ENCODE results near the gene RAB1B. TPM values are rescaled to one million over a fixed set of nuclear protein-coding genes. Genes with fewer than 3 reads are reported as not detected.
"Not testable (repeated sequence)": the region's sequence is repeated elsewhere in the genome, so short reads cannot be mapped to it uniquely, and the experiment has no call there.

Gene RAB1B
- total RNA-seq, 2 donors from 2014 or later: 139 to 146 TPM

DNA sequence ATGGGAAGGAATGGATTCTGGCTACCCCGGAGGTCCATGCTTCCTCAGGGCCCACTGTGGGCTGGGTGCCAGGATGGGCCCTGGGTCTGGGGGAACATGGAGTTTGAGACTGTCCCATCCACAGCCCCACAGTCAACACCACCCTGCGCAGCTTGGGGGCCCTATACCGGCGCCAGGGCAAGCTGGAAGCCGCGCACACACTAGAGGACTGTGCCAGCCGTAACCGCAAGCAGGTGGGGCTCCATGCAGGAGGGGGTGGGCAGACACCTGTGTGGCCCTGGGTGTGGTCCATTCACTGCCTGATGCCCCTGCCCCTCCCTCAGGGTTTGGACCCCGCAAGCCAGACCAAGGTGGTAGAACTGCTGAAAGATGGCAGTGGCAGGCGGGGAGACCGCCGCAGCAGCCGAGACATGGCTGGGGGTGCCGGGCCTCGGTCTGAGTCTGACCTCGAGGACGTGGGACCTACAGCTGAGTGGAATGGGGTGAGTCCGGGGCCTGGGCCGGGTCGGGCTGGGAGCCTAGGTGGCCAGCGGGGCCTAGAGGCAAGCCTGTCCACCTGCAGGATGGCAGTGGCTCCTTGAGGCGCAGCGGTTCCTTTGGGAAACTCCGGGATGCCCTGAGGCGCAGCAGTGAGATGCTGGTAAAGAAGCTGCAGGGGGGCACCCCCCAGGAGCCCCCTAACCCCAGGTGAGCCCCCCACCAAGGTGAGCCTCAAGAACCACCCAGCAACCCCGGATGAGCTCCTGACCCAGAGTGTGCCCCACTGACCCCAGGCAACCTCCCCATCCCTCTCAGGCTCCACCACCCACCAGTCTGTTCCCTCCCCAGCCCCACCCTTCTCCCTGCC, 2.7 kb upstream of the RAB1B start:
- Mint-ChIP-seq H3K27me3 (no peaks in the 10 kb centered on the region), H3K4me1 (ENCODE audit: low read depth in 2 of 2) (peaks cover 28 to 31% of the 10 kb centered on the region in 2 donors), H3K9me3 (no peaks in the 10 kb centered on the region), H3K27ac (no peak overlapping the region), H3K36me3 (peaks cover 6% of the 10 kb centered on the region), H3K4me3 (no peak overlapping the region)
- no peak for DNase-seq (ENCODE audit: low spot score)
- ATAC-seq: no peak

DNA sequence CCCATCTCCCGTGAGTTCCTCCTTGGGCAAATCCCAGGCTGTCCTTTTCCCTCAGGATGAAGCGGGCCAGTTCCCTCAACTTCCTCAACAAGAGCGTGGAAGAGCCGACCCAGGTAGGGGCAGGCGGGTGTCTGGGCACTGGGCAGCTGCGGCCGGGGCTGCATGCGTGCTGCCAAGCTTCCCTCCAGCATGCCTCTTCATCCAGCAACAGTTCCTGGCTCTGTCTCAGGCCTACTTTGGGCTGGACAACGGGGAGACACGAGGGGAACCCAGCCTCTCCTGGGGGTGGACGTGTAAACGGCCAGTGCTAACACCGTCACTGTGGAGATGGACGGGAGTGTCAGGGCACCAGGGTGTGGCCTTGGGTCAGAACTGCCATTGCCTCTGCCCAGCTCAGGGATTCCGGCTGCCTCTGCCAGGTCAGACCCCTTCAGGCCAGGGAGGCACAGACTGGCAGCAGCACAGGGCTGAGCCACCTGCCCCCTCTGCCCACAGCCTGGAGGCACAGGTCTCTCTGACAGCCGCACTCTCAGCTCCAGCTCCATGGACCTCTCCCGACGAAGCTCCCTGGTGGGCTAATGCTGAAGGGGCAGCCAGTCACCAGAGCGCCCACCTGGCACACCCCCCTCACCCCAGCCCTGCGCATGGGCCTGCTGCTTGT, 1.9 kb upstream of the RAB1B start:
- H3K27ac Mint-ChIP-seq: peak overlapping the region in 1 of 2 donors; percentile 99

DNA sequence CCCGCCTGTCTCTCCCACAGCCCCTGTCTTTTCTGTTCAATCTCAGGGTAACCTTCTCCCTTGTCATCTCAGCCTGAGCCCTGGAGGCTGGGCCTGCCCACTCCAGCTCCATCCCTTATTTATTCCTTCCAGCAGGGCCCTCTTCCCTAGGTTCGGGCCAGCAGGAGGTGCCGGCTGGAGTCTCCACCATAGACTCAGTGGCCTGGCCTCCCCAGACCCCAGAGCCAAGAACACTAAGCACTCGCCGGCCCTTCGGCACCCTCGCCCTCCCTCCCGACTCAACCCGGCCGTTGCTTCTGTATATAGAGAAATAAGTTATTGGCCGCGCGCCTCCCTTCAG, 1.4 kb upstream of the RAB1B start:
- H3K27me3 Mint-ChIP-seq: no peaks in the 10 kb centered on the region
- DNase-seq (ENCODE audit: low spot score): no peak
- no peak for ATAC-seq
- peaks cover 6% of the 10 kb centered on the region for H3K36me3 Mint-ChIP-seq
- no peaks in the 10 kb centered on the region for H3K9me3 Mint-ChIP-seq
- H3K4me1 Mint-ChIP-seq (ENCODE audit: low read depth in 2 of 2): peaks cover 34 to 35% of the 10 kb centered on the region in 2 donors
- peak overlapping the region; percentile 94 to 99 for H3K27ac Mint-ChIP-seq
- H3K4me3 Mint-ChIP-seq: peak overlapping the region; percentile 97

More for the DNA sequence above, 1.9 kb upstream of the RAB1B start:
- H3K27me3 Mint-ChIP-seq: no peaks in the 10 kb centered on the region
- H3K4me1 Mint-ChIP-seq (ENCODE audit: low read depth in 2 of 2): peaks cover 30 to 34% of the 10 kb centered on the region in 2 donors
- no peak for DNase-seq (ENCODE audit: low spot score)
- ATAC-seq: no peak
- H3K9me3 Mint-ChIP-seq: no peaks in the 10 kb centered on the region
- no peak overlapping the region for H3K4me3 Mint-ChIP-seq
- peaks cover 6% of the 10 kb centered on the region for H3K36me3 Mint-ChIP-seq

DNA sequence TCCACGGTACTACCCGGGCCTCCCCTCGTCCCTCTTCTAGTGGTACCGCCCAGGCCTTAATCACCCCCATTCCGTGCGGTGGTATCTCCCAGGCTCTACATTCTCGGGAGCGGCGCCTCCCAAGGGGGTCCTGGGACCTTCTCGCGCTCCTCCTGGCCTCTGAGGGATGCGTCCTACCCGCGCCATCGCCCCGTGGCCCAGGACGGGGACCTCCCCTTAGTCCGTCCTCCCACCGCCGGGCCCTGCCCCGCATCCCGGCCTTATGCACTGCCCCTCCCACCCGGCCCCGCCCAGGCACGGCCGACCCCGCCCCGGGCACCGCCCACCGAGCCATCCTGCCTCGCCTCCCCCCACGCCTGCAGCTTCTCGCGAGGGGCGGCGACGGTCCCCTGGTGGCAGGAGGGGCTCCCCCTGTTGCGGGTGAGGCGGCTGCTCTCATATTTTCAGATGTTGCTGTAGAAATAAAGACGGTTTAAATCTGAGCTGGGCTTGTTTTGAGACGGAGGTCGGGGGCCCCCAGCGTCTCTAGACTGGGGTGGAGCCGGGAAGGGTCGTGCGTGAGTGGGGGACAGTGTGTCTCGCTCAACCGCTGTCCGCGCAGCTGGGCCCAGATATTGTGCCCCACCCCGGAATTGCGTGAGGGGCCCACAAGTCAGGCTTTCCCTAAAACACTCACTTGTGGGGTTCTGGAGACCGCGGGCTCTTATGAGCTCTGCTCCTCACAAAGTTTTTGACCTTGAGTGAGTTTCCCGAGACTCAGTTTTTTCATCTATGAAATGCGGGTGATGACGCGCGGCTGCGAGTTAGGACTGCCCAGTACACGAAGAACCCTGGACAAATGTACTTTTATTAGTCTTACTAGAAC, 828 bp upstream of the RAB1B start:
- DNase-seq (ENCODE audit: low spot score) (peak; percentile 89), ATAC-seq (peak; percentile 78 to 84)
- Mint-ChIP-seq H3K27ac (peak overlapping the region; percentile 94 to 99), H3K4me3 (peak overlapping the region; percentile 97), H3K4me1 (ENCODE audit: low read depth in 2 of 2) (peaks cover 39 to 41% of the 10 kb centered on the region in 2 donors), H3K27me3 (no peaks in the 10 kb centered on the region), H3K36me3 (peaks cover 10% of the 10 kb centered on the region), H3K9me3 (no peaks in the 10 kb centered on the region)

DNA sequence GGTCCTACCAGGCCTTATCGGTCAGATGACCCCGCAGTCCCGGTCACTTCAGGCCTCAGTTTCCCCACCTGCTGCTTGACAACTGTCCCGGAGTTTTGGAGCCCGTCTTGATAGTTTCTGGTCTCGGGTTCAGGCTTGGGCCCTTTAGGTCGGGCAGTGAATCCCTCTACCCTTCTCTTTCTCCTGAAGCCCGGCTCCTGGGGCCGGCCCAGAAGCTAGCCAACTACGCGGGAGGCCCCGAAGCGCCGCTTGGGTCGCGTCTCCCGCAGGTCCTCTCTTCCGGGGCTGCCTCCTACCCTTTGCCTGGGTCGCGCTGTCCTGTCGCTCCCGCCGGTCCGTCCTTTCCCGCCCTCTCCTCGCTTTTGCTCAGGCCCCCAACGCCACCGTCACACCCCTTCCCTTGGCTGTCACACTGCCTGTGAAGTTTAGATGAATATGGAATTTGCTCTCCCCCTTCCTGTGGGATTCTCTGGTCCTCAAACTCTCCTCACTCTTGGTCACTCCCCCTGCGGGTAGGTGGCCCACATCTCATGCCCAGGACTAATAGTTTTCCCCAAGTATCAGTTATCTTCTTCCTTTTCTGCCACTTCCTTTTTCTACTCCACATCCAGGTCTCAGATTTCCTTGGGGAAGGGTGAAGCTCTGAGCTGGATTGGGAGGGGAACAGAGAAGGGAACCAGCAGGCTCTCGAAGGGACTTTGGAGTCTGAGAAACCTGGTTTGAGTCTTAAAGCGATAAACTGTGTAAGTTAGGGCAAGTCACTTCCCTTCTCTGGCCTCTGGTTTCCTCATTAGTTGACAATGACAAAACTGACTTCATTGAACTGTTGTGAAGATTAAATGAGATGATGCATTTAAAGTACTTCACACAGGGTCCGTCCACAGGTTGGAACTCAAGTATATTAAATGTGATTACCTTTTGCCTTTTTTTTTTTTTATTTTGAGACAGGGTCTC, 790 bp downstream of the RAB1B start:
- no peak for DNase-seq (ENCODE audit: low spot score)
- Mint-ChIP-seq H3K36me3 (peaks cover 22% of the 10 kb centered on the region), H3K27ac (peak overlapping the region; percentile 94 to 99), H3K27me3 (no peaks in the 10 kb centered on the region), H3K9me3 (no peaks in the 10 kb centered on the region), H3K4me1 (ENCODE audit: low read depth in 2 of 2) (peaks cover 53 to 54% of the 10 kb centered on the region in 2 donors), H3K4me3 (peak overlapping the region; percentile 97)
- no peak for ATAC-seq

DNA sequence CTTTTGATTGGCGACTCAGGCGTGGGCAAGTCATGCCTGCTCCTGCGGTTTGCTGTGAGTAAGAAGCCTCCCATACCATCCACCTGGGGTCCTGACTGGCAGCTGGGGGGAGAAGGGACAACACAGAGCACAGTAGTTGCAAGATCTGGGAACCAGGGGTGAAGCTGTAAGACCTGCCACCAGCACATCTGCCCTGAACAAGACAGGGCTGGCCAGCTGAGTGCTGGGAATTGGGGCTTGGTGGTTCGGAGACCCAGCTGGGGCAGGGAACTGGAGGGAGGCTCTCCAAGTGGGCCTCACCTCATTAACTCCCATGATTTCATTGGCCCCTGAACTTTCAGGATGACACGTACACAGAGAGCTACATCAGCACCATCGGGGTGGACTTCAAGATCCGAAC, 3.4 kb downstream of the RAB1B start:
- DNase-seq (ENCODE audit: low spot score) (no peak), ATAC-seq (no peak)
- peaks cover 24% of the 10 kb centered on the region for H3K36me3 Mint-ChIP-seq
- no peaks in the 10 kb centered on the region for H3K9me3 Mint-ChIP-seq
- peak overlapping the region; percentile 46 to 85 for H3K27ac Mint-ChIP-seq
- peaks cover 54 to 66% of the 10 kb centered on the region in 2 donors for H3K4me1 Mint-ChIP-seq (ENCODE audit: low read depth in 2 of 2)
- H3K27me3 Mint-ChIP-seq: no peaks in the 10 kb centered on the region
- H3K4me3 Mint-ChIP-seq: peak overlapping the region; percentile 47

DNA sequence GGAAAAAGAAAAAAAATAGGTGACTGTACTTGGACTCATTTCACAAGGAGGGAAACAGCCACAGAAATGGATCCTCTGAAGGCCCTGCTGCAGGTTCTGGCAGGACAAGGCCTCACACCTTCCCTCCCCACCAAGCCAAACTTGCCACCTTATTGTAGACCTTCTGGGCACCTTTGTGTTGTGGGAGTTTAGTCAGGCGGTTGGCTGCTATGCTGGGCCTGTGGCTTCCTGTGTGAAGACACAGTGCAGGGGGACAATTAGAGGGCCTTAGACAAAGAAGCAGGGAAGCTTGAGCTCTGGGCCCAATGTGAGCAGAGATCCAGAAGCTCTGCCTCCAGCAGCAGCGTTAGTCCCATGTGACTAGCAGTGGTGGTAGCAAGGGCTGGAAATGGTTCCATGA, 4.2 kb downstream of the RAB1B start:
- DNase-seq (ENCODE audit: low spot score) (no peak), ATAC-seq (peak in 1 of 2 donors; percentile 34)
- Mint-ChIP-seq H3K4me3 (peak overlapping the region; percentile 68), H3K9me3 (no peaks in the 10 kb centered on the region), H3K27me3 (no peaks in the 10 kb centered on the region), H3K4me1 (ENCODE audit: low read depth in 2 of 2) (peaks cover 51 to 65% of the 10 kb centered on the region in 2 donors), H3K27ac (peak overlapping the region; percentile 46 to 85), H3K36me3 (peaks cover 24% of the 10 kb centered on the region)

DNA sequence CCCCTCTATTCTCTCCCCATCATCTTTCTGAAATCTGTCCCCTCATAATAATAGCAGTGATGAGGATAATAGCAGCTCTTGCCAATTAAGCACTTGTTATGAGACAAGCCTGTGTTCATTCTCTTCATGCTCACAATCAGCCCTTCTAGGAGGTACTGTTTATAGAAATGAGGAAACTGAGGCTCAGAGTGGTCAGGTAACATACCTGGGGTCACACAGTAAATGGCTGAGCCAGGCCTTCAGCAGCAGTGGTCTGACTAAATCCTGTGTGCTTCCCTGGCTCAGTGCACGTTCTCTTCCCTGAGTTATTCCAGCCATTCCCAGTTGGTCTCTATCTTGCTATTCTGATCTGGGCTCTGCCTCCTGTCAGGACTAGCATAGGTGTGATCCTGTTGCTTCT, 5.8 kb downstream of the RAB1B start:
- DNase-seq (ENCODE audit: low spot score): no peak
- peaks cover 21% of the 10 kb centered on the region for H3K36me3 Mint-ChIP-seq
- no peak overlapping the region for H3K4me3 Mint-ChIP-seq
- no peaks in the 10 kb centered on the region for H3K9me3 Mint-ChIP-seq
- no peak for ATAC-seq
- H3K27me3 Mint-ChIP-seq: peaks cover 0 to 2% of the 10 kb centered on the region in 2 donors
- peaks cover 40 to 64% of the 10 kb centered on the region in 2 donors for H3K4me1 Mint-ChIP-seq (ENCODE audit: low read depth in 2 of 2)
- H3K27ac Mint-ChIP-seq: peak overlapping the region in 1 of 2 donors; percentile 5

DNA sequence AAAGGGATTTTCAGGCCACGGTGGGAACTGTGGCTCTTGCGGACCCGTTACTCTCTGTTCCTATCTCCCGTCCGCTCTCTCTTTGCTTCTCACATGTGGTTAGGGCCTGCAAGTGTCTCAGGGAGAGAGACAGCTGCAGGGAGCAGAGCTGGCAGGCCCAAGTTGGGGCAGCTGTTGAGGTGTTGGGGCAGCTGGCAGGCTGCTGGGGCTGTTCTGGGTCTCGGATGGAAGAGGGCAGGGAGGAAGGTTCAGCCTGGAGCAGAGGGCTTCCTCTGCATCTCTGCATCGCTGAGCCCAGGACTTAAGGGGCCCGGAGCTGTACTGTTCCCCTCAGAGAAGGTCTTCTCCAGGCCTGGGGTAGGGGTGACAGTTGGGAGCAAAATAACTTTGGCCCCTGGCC, 7.0 kb downstream of the RAB1B start:
- H3K36me3 Mint-ChIP-seq: peaks cover 17% of the 10 kb centered on the region
- H3K4me1 Mint-ChIP-seq (ENCODE audit: low read depth in 2 of 2): peaks cover 32 to 59% of the 10 kb centered on the region in 2 donors
- ATAC-seq (no peak), DNase-seq (ENCODE audit: low spot score) (no peak)
- no peaks in the 10 kb centered on the region for H3K9me3 Mint-ChIP-seq
- no peak overlapping the region for H3K4me3 Mint-ChIP-seq
- H3K27ac Mint-ChIP-seq: no peak overlapping the region
- peaks cover 0 to 6% of the 10 kb centered on the region in 2 donors for H3K27me3 Mint-ChIP-seq

DNA sequence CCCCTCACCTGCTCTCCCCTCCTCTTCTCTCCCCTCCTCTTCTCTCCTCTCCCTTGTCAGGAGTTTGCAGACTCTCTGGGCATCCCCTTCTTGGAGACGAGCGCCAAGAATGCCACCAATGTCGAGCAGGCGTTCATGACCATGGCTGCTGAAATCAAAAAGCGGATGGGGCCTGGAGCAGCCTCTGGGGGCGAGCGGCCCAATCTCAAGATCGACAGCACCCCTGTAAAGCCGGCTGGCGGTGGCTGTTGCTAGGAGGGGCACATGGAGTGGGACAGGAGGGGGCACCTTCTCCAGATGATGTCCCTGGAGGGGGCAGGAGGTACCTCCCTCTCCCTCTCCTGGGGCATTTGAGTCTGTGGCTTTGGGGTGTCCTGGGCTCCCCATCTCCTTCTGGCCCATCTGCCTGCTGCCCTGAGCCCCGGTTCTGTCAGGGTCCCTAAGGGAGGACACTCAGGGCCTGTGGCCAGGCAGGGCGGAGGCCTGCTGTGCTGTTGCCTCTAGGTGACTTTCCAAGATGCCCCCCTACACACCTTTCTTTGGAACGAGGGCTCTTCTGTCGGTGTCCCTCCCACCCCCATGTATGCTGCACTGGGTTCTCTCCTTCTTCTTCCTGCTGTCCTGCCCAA, 7.7 kb downstream of the RAB1B start:
- H3K27ac Mint-ChIP-seq: no peak overlapping the region
- H3K9me3 Mint-ChIP-seq: no peaks in the 10 kb centered on the region

DNA sequence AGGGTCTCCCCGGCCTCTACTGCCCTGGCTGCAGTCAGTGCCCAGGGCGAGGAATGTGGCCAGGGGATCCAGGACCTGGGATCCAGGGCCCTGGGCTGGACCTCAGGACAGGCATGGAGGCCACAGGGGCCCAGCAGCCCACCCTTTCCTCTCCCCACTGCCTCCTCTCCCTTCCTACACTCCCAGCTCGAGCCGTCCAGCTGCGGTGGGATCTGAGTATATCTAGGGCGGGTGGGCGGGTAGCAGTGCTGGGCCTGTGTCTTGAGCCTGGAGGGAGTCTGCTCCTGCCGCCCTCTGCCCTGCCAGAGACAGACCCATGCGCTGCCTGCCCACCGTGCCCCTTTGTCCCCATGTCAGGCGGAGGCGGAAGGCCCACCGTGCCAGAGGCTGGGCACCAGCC, 8.2 kb downstream of the RAB1B start:
- Mint-ChIP-seq H3K4me1 (ENCODE audit: low read depth in 2 of 2) (peaks cover 30 to 61% of the 10 kb centered on the region in 2 donors), H3K36me3 (peaks cover 17% of the 10 kb centered on the region)
- not testable (repeated sequence) for H3K4me3 Mint-ChIP-seq; ATAC-seq; H3K27ac Mint-ChIP-seq; DNase-seq (ENCODE audit: low spot score); H3K9me3 Mint-ChIP-seq; H3K27me3 Mint-ChIP-seq

More for the DNA sequence above, 7.7 kb downstream of the RAB1B start:
- DNase-seq (ENCODE audit: low spot score) (no peak), ATAC-seq (no peak)
- no peak overlapping the region for H3K4me3 Mint-ChIP-seq
- H3K27me3 Mint-ChIP-seq: peaks cover 0 to 9% of the 10 kb centered on the region in 2 donors
- peaks cover 30 to 57% of the 10 kb centered on the region in 2 donors for H3K4me1 Mint-ChIP-seq (ENCODE audit: low read depth in 2 of 2)
- H3K36me3 Mint-ChIP-seq: peaks cover 17% of the 10 kb centered on the region

DNA sequence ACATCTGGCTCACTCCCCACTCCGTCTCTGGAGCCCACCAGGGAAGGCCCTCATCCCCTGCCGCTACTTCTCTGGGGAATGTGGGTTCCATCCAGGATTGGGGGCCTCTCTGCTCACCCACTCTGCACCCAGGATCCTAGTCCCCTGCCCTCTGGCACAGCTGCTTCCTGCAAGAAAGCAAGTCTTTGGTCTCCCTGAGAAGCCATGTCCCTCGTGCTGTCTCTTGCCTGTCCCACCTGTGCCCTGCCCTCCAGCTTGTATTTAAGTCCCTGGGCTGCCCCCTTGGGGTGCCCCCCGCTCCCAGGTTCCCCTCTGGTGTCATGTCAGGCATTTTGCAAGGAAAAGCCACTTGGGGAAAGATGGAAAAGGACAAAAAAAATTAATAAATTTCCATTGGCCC, 8.6 kb downstream of the RAB1B start:
- peaks cover 17% of the 10 kb centered on the region for H3K36me3 Mint-ChIP-seq
- ATAC-seq; H3K9me3 Mint-ChIP-seq; H3K27ac Mint-ChIP-seq; H3K27me3 Mint-ChIP-seq; DNase-seq (ENCODE audit: low spot score): not testable (repeated sequence)
- H3K4me1 Mint-ChIP-seq (ENCODE audit: low read depth in 2 of 2): peaks cover 30 to 59% of the 10 kb centered on the region in 2 donors
- peak overlapping the region; percentile 30 for H3K4me3 Mint-ChIP-seq
